ENCODE measurements around the gene TBC1D2.

Gene TBC1D2

DNA sequence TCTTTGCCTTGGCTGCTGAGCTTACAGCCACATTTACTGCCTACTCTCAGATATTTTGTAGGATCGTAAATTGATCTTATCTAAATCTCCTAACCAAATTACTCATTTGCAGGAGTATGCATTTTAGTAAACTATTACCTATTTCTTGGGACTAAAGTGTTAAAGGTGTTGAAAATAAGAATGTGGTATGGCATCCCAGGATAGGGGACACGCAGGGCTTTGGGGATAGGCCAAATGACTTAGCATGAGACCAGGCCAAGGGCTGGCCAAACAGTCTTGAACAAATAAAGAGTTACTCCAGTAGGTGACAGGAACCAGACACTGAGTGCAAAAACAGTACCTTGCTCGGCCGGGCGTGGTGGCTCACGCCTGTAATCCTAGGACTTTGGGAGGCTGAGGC lies 25.1 kb downstream of the TBC1D2 start:
- Mint-ChIP-seq H3K27me3 (no peaks in the 10 kb centered on the region), H3K27ac (ENCODE audit: low read depth) (no peak overlapping the region), H3K4me1 (no peaks in the 10 kb centered on the region), H3K4me3 (no peak overlapping the region), H3K9me3 (no peaks in the 10 kb centered on the region), H3K36me3 (ENCODE audit: insufficient read depth) (peaks cover 13% of the 10 kb centered on the region)
- DNase-seq (ENCODE audit: low spot score in 2 of 2) (no peak), ATAC-seq (replicated peaks; ENCODE audit: extremely low read depth, poor library complexity, severe bottlenecking) (no peak)

DNA sequence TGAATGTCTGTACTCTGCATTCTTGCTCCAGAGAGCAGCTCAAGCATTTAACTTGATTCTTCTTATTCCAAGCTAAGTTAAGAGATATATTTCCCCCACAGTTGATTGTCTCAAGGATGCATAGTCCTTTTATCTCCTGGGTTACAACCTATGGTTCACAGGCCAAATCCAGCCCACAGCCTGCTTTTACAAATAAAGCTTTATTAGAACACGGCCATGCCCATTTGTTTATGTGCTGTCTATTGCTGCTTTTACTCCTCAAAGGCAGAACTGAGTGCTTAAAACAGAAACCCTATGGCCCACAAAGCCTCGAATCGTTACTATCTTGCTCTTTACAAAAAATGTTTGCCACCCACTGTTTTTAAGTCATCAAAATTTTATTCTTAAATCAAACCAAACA lies 25.8 kb downstream of the TBC1D2 start:
- Mint-ChIP-seq H3K4me1 (no peaks in the 10 kb centered on the region), H3K36me3 (ENCODE audit: insufficient read depth) (peaks cover 10% of the 10 kb centered on the region), H3K4me3 (no peak overlapping the region), H3K27ac (ENCODE audit: low read depth) (no peak overlapping the region), H3K27me3 (no peaks in the 10 kb centered on the region), H3K9me3 (no peaks in the 10 kb centered on the region)
- DNase-seq (ENCODE audit: low spot score in 2 of 2) (no peak), ATAC-seq (replicated peaks; ENCODE audit: extremely low read depth, poor library complexity, severe bottlenecking) (no peak)

DNA sequence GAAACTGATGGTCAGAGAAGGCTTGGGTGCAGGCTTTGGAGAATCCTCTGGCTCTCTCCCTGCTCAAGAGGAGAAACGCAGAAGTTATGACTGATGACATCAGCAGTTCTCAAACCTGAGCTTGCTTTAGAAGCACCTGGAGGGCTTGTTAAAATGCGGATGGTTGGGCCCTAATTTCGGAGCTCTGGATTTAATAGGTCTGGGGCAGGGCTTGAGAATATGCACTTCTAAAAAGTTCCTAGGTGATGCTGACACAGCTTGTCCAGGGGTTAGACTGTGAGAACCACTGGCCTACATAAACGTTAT lies 26.4 kb downstream of the TBC1D2 start:
- Mint-ChIP-seq H3K4me3 (no peak overlapping the region), H3K36me3 (ENCODE audit: insufficient read depth) (peaks cover 9% of the 10 kb centered on the region)
- ATAC-seq (replicated peaks; ENCODE audit: extremely low read depth, poor library complexity, severe bottlenecking) = no peak

GRCh38 chr9:98228392-98229089 lies 26.9 kb downstream of the TBC1D2 start:
- H3K4me1 Mint-ChIP-seq = no peaks in the 10 kb centered on the region
- no peaks in the 10 kb centered on the region for H3K9me3 Mint-ChIP-seq
- DNase-seq (ENCODE audit: low spot score in 2 of 2) (no peak), ATAC-seq (replicated peaks; ENCODE audit: extremely low read depth, poor library complexity, severe bottlenecking) (no peak)
- no peak overlapping the region for H3K27ac Mint-ChIP-seq (ENCODE audit: low read depth)
- H3K36me3 Mint-ChIP-seq (ENCODE audit: insufficient read depth) = peaks cover 8% of the 10 kb centered on the region
- no peaks in the 10 kb centered on the region for H3K27me3 Mint-ChIP-seq
- no peak overlapping the region for H3K4me3 Mint-ChIP-seq

More for the DNA sequence above, 26.4 kb downstream of the TBC1D2 start:
- no peaks in the 10 kb centered on the region for H3K4me1 Mint-ChIP-seq
- H3K27ac Mint-ChIP-seq (ENCODE audit: low read depth) = no peak overlapping the region
- no peaks in the 10 kb centered on the region for H3K9me3 Mint-ChIP-seq
- no peak for DNase-seq (ENCODE audit: low spot score in 2 of 2)
- no peaks in the 10 kb centered on the region for H3K27me3 Mint-ChIP-seq

DNA sequence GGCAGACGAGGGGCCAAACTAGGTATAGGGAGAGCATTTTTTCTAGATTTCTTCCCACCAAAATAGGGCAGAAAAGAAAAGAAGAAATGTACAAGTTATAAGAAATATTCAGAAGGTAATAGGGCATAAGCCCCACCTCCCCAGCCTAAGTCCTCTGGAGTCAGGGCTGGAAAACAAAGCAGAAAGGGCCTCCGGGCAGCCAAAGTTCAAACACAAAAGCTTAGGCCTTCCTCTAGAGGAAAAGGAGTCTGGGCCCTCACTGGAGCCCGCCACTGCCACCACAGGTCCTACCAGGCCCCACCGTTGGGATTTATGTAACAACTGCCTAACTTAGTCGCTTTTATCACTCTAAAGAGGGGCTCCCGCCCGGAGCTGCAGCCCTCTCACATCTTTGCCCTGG lies 27.6 kb downstream of the TBC1D2 start:
- H3K27ac Mint-ChIP-seq (ENCODE audit: low read depth) = no peak overlapping the region

DNA sequence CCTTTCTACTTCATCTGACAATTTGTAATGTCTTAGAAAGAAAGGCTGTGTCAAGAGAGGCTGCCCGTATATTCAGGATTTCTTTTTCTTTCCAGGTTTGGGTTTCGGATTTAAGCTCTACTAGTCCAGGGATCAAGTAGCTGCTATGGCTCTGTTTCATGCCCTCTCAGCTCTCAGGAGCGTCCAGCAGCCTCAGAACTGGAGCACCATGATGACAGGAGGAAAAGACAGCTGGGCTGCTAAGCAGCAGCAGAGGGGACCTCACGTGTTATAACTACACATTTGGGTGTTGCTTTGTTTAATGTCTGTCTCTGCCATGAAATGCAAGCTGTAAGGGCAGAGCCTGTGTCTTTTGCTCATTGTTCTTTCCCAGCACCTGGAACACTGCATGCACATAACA lies 28.5 kb downstream of the TBC1D2 start:
- H3K4me3 Mint-ChIP-seq = no peak overlapping the region
- ATAC-seq (replicated peaks; ENCODE audit: extremely low read depth, poor library complexity, severe bottlenecking) (no peak), DNase-seq (ENCODE audit: low spot score in 2 of 2) (no peak)
- H3K9me3 Mint-ChIP-seq = no peaks in the 10 kb centered on the region
- H3K27me3 Mint-ChIP-seq = no peaks in the 10 kb centered on the region
- H3K4me1 Mint-ChIP-seq = peaks cover 6% of the 10 kb centered on the region
- H3K36me3 Mint-ChIP-seq (ENCODE audit: insufficient read depth) = peaks cover 4% of the 10 kb centered on the region
- H3K27ac Mint-ChIP-seq (ENCODE audit: low read depth) = no peak overlapping the region

More for the DNA sequence above, 27.6 kb downstream of the TBC1D2 start:
- no peak for ATAC-seq (replicated peaks; ENCODE audit: extremely low read depth, poor library complexity, severe bottlenecking)
- Mint-ChIP-seq H3K4me3 (no peak overlapping the region), H3K36me3 (ENCODE audit: insufficient read depth) (peaks cover 7% of the 10 kb centered on the region), H3K27me3 (no peaks in the 10 kb centered on the region), H3K9me3 (no peaks in the 10 kb centered on the region), H3K4me1 (peaks cover 5% of the 10 kb centered on the region)
- no peak for DNase-seq (ENCODE audit: low spot score in 2 of 2)

DNA sequence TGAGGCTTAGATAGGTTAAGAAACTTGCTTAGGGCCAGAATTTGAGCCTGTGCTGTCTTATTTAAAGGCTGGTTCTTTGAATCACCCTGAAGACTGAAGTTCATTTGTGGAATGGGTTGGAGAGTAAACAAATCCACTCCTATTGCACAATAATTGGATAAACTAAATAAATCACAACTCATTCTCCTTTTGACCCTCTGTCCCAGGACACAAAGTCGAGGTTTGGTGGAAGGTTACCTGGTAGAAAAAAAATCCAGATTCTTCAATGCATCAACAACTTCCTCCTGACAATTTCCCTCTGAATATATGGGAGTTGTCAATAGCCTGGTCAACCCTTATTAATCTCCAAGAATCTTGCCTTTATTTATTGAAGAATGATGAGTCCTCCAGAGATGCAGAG lies 28.9 kb downstream of the TBC1D2 start:
- H3K4me1 Mint-ChIP-seq = peaks cover 6% of the 10 kb centered on the region
- H3K27ac Mint-ChIP-seq (ENCODE audit: low read depth) = no peak overlapping the region
- H3K4me3 Mint-ChIP-seq = no peak overlapping the region
- no peaks in the 10 kb centered on the region for H3K27me3 Mint-ChIP-seq
- ATAC-seq (replicated peaks; ENCODE audit: extremely low read depth, poor library complexity, severe bottlenecking) = no peak
- peaks cover 4% of the 10 kb centered on the region for H3K36me3 Mint-ChIP-seq (ENCODE audit: insufficient read depth)
- no peaks in the 10 kb centered on the region for H3K9me3 Mint-ChIP-seq
- DNase-seq (ENCODE audit: low spot score in 2 of 2) = no peak

DNA sequence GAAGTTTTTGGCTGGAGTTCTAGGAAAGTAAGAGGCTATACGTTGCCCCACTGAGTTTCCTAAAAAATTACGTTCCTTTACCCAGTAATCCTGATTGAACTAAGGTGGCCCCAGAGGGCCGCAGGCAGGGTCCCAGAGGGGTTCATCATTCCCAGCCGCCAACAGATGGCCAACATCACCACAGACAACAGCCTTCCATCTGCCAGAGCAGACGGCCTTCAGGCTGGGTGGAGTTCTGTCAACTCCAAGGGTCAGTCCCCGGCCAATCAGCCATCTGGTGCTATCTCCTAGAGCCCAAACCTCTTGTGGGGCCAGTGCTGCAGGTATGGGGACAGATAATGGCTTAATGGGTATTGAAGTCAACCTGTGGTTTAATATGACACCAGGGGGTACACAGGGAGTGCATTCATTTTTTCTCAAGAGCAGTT lies 30.4 kb downstream of the TBC1D2 start:
- Mint-ChIP-seq H3K36me3 (ENCODE audit: insufficient read depth) (peaks cover 7% of the 10 kb centered on the region), H3K4me3 (no peak overlapping the region), H3K9me3 (no peaks in the 10 kb centered on the region), H3K27me3 (no peaks in the 10 kb centered on the region), H3K4me1 (peaks cover 6% of the 10 kb centered on the region), H3K27ac (ENCODE audit: low read depth) (no peak overlapping the region)
- DNase-seq (ENCODE audit: low spot score in 2 of 2) (no peak), ATAC-seq (replicated peaks; ENCODE audit: extremely low read depth, poor library complexity, severe bottlenecking) (no peak)

DNA sequence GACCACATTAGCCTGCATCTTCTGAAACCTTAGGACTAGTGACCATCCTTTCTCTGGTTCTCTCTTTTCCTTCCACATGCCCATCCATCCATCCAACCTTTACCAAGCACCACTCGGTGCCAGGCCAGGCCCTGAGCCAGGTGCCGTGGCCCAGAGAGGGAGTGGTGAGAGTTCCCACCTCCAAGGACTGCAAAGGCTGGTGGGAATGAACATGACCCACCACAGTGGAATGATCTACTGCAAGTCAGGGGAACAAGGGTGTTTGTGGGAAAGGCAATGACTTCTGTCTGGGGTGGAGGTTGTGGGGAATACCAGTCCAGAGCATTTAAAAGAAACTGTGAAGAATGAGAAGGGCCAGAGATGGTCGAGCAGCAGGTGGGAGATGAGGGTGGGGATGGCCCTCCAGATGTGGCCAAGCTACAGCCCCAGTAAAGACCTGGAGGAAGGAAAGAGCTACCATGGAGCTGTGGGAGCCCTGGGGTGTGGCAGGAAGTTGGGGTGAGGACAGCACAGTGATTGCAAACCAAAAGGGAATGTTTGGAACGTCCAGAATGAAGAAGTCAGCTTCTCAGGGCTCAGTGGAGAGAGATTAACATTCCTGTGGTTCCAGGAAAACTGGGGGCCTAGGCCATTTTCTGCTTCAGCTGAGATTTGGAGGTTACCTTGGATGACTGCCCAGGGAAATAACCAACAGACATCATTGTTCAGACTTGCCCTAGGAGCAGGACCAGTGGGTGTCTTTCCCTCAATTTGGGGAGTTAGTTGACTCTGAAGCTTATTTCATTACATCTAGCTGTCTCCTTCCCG lies 32.4 kb downstream of the TBC1D2 start:
- ATAC-seq (replicated peaks; ENCODE audit: extremely low read depth, poor library complexity, severe bottlenecking) (no peak), DNase-seq (ENCODE audit: low spot score in 2 of 2) (no peak)
- H3K4me1 Mint-ChIP-seq = peaks cover 6% of the 10 kb centered on the region
- H3K27ac Mint-ChIP-seq (ENCODE audit: low read depth) = peak overlapping the region; percentile 20
- peaks cover 8% of the 10 kb centered on the region for H3K36me3 Mint-ChIP-seq (ENCODE audit: insufficient read depth)
- H3K9me3 Mint-ChIP-seq = no peaks in the 10 kb centered on the region
- no peaks in the 10 kb centered on the region for H3K27me3 Mint-ChIP-seq
- H3K4me3 Mint-ChIP-seq = no peak overlapping the region

DNA sequence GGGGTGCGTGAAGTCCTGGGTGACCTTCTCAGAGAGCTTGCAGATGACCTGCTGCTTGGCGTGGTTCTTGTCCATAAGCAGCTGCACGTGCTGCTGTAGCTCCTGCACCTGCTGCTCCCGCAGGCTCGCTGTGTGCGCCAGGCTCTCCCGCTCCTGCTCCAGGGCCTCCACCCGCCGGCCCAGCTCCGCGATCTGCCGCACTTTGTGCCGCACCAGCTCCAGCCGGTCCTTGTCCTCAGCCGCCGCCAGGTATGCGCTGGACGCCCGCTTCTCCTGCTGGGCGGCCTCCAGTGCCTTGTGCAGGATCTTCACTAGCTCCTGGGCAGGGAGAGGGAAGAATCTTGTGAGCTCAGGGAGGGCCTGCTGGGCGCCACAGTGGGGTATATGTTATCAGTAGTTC lies 34.5 kb downstream of the TBC1D2 start:
- DNase-seq (ENCODE audit: low spot score in 2 of 2) (no peak), ATAC-seq (replicated peaks; ENCODE audit: extremely low read depth, poor library complexity, severe bottlenecking) (no peak)
- H3K27ac Mint-ChIP-seq (ENCODE audit: low read depth) = no peak overlapping the region
- H3K4me1 Mint-ChIP-seq = peaks cover 6% of the 10 kb centered on the region
- H3K27me3 Mint-ChIP-seq = no peaks in the 10 kb centered on the region
- H3K36me3 Mint-ChIP-seq (ENCODE audit: insufficient read depth) = peaks cover 7% of the 10 kb centered on the region
- H3K9me3 Mint-ChIP-seq = no peaks in the 10 kb centered on the region
- no peak overlapping the region for H3K4me3 Mint-ChIP-seq

DNA sequence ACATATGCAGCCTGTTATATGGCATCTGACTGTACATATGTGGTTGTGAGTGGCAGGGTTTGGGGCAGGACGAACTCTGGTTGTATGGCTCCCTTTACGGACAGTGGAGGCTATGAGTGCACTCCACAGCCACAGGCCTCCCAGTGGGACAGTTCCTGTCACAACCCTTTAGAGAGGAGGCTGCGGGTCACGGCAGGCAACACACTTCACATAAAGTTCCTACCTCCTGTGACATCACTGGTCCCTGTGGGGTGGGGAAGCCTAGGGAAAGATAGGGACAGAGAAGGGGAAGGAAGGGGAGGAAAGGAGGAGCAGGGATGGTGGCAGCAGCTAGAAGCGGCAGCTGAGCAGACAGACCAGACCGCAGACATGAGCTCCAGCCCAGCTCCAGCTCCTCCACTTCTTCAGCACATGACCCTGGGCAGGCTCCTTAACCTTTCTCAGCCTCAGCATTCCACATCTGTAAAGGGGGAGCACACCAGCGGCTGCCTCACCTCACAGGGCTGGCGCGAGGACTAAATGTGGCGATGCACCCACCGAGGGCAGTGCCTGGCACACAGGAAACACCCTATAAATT lies 35.6 kb downstream of the TBC1D2 start:
- H3K27ac Mint-ChIP-seq (ENCODE audit: low read depth) = no peak overlapping the region
- no peaks in the 10 kb centered on the region for H3K9me3 Mint-ChIP-seq
- peaks cover 9% of the 10 kb centered on the region for H3K36me3 Mint-ChIP-seq (ENCODE audit: insufficient read depth)
- H3K4me3 Mint-ChIP-seq = no peak overlapping the region
- peaks cover 6% of the 10 kb centered on the region for H3K4me1 Mint-ChIP-seq
- DNase-seq (ENCODE audit: low spot score in 2 of 2) (no peak), ATAC-seq (replicated peaks; ENCODE audit: extremely low read depth, poor library complexity, severe bottlenecking) (no peak)
- no peaks in the 10 kb centered on the region for H3K27me3 Mint-ChIP-seq

GRCh38 chr9:98219364-98219716 lies 36.1 kb downstream of the TBC1D2 start:
- no peaks in the 10 kb centered on the region for H3K9me3 Mint-ChIP-seq
- ATAC-seq (replicated peaks; ENCODE audit: extremely low read depth, poor library complexity, severe bottlenecking) = no peak

More at GRCh38 chr9:98219364-98219716, 36.1 kb downstream of the TBC1D2 start:
- Mint-ChIP-seq H3K27ac (ENCODE audit: low read depth) (no peak overlapping the region), H3K4me1 (peaks cover 6% of the 10 kb centered on the region), H3K27me3 (no peaks in the 10 kb centered on the region), H3K4me3 (no peak overlapping the region), H3K36me3 (ENCODE audit: insufficient read depth) (peaks cover 9% of the 10 kb centered on the region)
- no peak for DNase-seq (ENCODE audit: low spot score in 2 of 2)

Data from central memory CD8-positive, alpha-beta T cell (primary cell).